MM.1S (cell line): ENCODE data around the gene ALKBH8.

Experiments used
- DNase-seq: peaks from one replicate; pipeline ENCODE4 v3.0.0-alpha.2; 2015
- H2AFZ ChIP-seq: fragments of 300-600 bp; sonication (generic); 2 replicates; pipeline ENCODE4 v1.6.0; 2016; ENCODE audit warnings: antibody characterized with exemption, low read length
- H3F3A ChIP-seq: fragments of 300-600 bp; sonication (generic); 2 replicates; pipeline ENCODE4 v1.6.1; 2016; ENCODE audit warnings: mild to moderate bottlenecking, antibody characterized with exemption, low read length, moderate library complexity, mixed read lengths; ENCODE audit not compliant: insufficient read depth
- H3K27ac ChIP-seq: fragments of 300-600 bp; sonication (generic); 2 replicates; pipeline ENCODE4 v1.5.1; 2016; ENCODE audit warnings: mild to moderate bottlenecking, low read length
- H3K27me3 ChIP-seq: fragments of 300-600 bp; sonication (generic); replicated peaks from 2 replicates; pipeline ENCODE4 v1.6.0; 2016; ENCODE audit warnings: low read length; ENCODE audit not compliant: insufficient read depth
- H3K36me3 ChIP-seq: fragments of 300-600 bp; sonication (generic); replicated peaks from 2 replicates; pipeline ENCODE4 v1.6.1; 2016; ENCODE audit warnings: mild to moderate bottlenecking, low read length, mixed read lengths; ENCODE audit not compliant: insufficient read depth
- H3K4me1 ChIP-seq: fragments of 300-600 bp; sonication (generic); 2 replicates; pipeline ENCODE4 v1.6.1; 2016; ENCODE audit warnings: low read length, mixed read lengths
- H3K4me2 ChIP-seq: fragments of 300-600 bp; sonication (generic); 2 replicates; pipeline ENCODE4 v1.6.0; 2016; ENCODE audit warnings: low read depth, low read length
- H3K4me3 ChIP-seq: fragments of 300-600 bp; sonication (generic); 2 replicates; pipeline ENCODE4 v1.5.1; 2016; ENCODE audit warnings: low read length, mixed read lengths
- H3K79me2 ChIP-seq: fragments of 300-600 bp; sonication (generic); 2 replicates; pipeline ENCODE4 v1.6.1; 2016; ENCODE audit warnings: mixed run types, low read length, mixed read lengths
- H3K9ac ChIP-seq: fragments of 300-600 bp; sonication (generic); 2 replicates; pipeline ENCODE4 v1.6.1; 2016; ENCODE audit warnings: low read length, mixed read lengths
- H3K9me2 ChIP-seq: fragments of 300-600 bp; sonication (generic); replicated peaks from 2 replicates; pipeline ENCODE4 v1.6.1; 2016; ENCODE audit warnings: mild to moderate bottlenecking, low read length, mixed read lengths; ENCODE audit not compliant: insufficient read depth
- H3K9me3 ChIP-seq: fragments of 300-600 bp; sonication (generic); replicated peaks from 2 replicates; pipeline ENCODE4 v1.6.1; 2016; ENCODE audit warnings: mild to moderate bottlenecking, low read length, mixed read lengths; ENCODE audit not compliant: insufficient read depth
- H4K20me1 ChIP-seq: fragments of 300-600 bp; sonication (generic); 2 replicates; pipeline ENCODE4 v1.6.1; 2016; ENCODE audit warnings: mild to moderate bottlenecking, low read length, moderate library complexity, mixed read lengths; ENCODE audit not compliant: insufficient read depth
- CTCF ChIP-seq: fragments of 300-600 bp; sonication (generic); IDR thresholded peaks from 2 replicates; pipeline ENCODE4 v1.5.1; 2016; ENCODE audit warnings: antibody characterized with exemption, low read length, mixed read lengths
- EZH2 ChIP-seq: fragments of 300-600 bp; sonication (generic); optimal IDR thresholded peaks from 2 replicates; pipeline ENCODE3; 2017; ENCODE audit warnings: low read depth, mild to moderate bottlenecking, antibody characterized with exemption, low read length, mixed read lengths
- EZH2phosphoT487 ChIP-seq: fragments of 300-600 bp; sonication (generic); IDR thresholded peaks from 2 replicates; pipeline ENCODE4 v1.6.1; 2018; ENCODE audit warnings: antibody characterized with exemption, low read length

The ALKBH8 gene

GRCh38 chr11:107496011-107496410 is 69.5 kb downstream of the ALKBH8 start:
- no peak for DNase-seq
- no peak overlapping the region for H3K4me2 ChIP-seq
- H3K27me3 ChIP-seq, result no peaks in the 10 kb centered on the region
- TF ChIP-seq CTCF (no peak), EZH2phosphoT487 (no peak), EZH2 (no peak)
- no peak overlapping the region for H3K9ac ChIP-seq
- H3K9me3 ChIP-seq, result no peaks in the 10 kb centered on the region
- no peak overlapping the region for H3K27ac ChIP-seq
- H3F3A ChIP-seq, result no peaks in the 10 kb centered on the region
- H4K20me1 ChIP-seq, result no peaks in the 10 kb centered on the region
- H3K9me2 ChIP-seq, result no peaks in the 10 kb centered on the region
- H3K4me3 ChIP-seq, result no peak overlapping the region
- H3K79me2 ChIP-seq, result no peaks in the 10 kb centered on the region
- no peaks in the 10 kb centered on the region for H3K36me3 ChIP-seq
- no peaks in the 10 kb centered on the region for H3K4me1 ChIP-seq
- no peak overlapping the region for H2AFZ ChIP-seq

GRCh38 chr11:107494055-107494454 is 71.5 kb downstream of the ALKBH8 start:
- H4K20me1 ChIP-seq, result no peaks in the 10 kb centered on the region
- no peak overlapping the region for H3K4me3 ChIP-seq
- no peaks in the 10 kb centered on the region for H3K79me2 ChIP-seq
- H3K36me3 ChIP-seq, result no peaks in the 10 kb centered on the region
- no peaks in the 10 kb centered on the region for H3K9me3 ChIP-seq
- no peaks in the 10 kb centered on the region for H3F3A ChIP-seq
- DNase-seq, result no peak
- H3K4me1 ChIP-seq, result no peaks in the 10 kb centered on the region
- H2AFZ ChIP-seq, result no peak overlapping the region
- H3K4me2 ChIP-seq, result no peak overlapping the region
- no peak overlapping the region for H3K9ac ChIP-seq
- no peak for TF ChIP-seq CTCF
- TF ChIP-seq EZH2, result no peak
- no peak for TF ChIP-seq EZH2phosphoT487
- H3K27me3 ChIP-seq, result no peaks in the 10 kb centered on the region
- H3K27ac ChIP-seq, result no peak overlapping the region
- no peaks in the 10 kb centered on the region for H3K9me2 ChIP-seq

GRCh38 chr11:107493117-107493516 is 72.4 kb downstream of the ALKBH8 start:
- H3K9ac ChIP-seq, result no peak overlapping the region
- H3K9me2 ChIP-seq, result no peaks in the 10 kb centered on the region
- H3K4me1 ChIP-seq, result no peaks in the 10 kb centered on the region
- H3K4me3 ChIP-seq, result no peak overlapping the region
- H2AFZ ChIP-seq, result no peak overlapping the region
- H3K27ac ChIP-seq, result no peak overlapping the region
- H3K79me2 ChIP-seq, result no peaks in the 10 kb centered on the region
- DNase-seq, result no peak
- no peaks in the 10 kb centered on the region for H3K36me3 ChIP-seq
- no peaks in the 10 kb centered on the region for H3K27me3 ChIP-seq
- no peaks in the 10 kb centered on the region for H3K9me3 ChIP-seq
- H3K4me2 ChIP-seq, result no peak overlapping the region
- TF ChIP-seq CTCF, result no peak
- TF ChIP-seq EZH2, result no peak
- TF ChIP-seq EZH2phosphoT487, result no peak
- no peaks in the 10 kb centered on the region for H4K20me1 ChIP-seq
- H3F3A ChIP-seq, result no peaks in the 10 kb centered on the region
